NCI-H2107 (cell line): ENCODE results near the gene POLR1B.
"Not testable (repeated sequence)": the region's sequence is repeated elsewhere in the genome, so short reads cannot be mapped to it uniquely, and the experiment has no call there.

Source experiments
- DNase-seq: peaks from one replicate; lab custom pipeline; 2025; lab: John Stamatoyannopoulos, UW

Gene POLR1B

DNA sequence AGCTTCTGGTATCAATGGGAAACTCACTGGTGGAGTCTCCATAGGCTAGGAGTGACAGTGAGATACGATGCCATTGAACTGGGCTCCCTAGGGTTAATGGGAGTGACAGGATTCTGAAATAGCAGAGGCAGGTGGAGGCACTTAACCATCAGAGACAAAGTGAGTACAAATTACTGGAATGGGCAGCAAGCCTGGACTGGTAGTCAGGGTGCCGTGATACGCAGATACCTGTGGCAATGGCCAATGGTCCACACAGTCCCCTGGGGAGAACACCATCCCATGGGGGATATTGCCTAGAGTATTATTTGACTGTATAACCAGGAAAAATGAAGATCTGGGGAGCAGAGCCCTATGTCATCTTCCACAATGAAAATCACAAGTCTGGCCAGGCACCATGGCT, 59.5 kb downstream of the POLR1B start:
- DNase-seq = no peak

- no peak for DNase-seq
Measured at GRCh38 chr2:112602917-112603316, 60.7 kb downstream of the POLR1B start.

DNA sequence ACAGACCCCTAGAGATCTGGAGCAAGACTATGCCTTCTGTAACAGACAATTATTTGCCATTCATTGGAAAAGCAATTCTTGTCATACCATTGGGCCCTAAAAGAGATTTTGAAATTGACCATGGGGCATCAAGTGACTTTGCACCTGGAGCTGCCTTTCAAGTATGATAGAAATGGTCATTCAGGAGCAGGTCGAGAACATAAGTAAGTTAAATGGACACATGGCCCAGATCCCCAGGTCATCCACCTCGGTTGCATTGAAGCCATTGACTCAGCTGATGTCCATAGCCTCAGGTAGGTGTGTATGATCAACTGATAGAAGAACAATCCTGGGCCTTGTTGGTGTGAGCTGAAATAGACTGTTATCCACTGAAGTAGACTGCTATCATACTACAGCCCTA, 61.5 kb downstream of the POLR1B start:
- DNase-seq = no peak

DNA sequence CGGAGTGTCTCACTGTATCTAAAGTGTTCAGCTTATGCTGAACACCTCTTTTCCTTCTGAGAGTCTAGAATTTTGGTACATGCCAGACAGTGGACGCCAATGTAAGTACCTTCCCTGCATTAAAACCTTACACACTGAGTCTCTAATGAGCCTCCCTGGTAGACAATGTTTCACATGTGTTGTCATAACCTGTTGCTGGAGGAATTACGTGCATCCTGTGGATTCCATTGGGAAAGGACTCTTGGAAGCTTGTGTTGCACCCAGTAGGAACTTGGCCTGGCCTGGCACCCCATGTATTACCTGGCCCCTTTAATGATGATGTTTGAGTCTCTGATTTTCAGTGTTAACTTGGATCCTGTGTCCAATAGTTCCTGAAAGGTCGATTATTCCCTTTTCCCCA, 62.7 kb downstream of the POLR1B start:
- DNase-seq = no peak

DNA sequence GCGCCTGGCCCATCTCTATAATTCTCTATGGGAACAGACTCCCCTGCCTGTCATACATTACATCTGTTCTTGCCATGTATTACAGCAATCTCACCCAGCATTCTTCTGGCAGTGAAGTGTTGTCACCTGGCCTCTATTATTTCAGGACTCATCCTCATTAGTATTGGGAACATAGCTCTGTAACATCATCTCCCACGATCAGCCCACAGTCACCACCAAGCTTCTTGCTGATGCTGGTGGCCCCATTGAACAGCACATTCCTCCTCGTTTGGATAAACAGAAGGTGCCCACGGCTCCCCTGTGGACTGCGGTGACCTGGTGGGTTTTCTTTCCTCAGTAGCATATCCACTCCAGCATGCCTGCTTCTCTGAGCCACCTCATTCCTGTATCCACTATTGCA, 63.7 kb downstream of the POLR1B start:
- DNase-seq = no peak

DNA sequence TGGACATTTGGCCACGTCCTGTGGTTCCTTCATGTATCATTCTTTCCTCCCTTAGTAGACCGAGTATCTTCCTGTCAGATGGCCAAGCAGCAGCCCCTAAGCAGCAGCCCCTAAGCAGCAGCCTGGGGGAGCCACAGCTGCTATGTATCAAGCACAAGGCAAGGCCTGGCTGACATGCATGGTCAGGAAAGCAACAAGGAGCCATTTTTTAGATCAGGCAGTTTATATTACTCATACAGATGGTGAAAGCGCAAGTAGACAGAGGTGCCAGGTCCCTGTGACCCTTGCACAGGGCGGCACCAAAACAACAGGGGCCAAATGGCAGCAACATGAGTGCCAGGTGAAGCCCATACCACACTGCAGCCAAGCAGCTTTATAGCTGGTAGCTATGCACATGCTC, 64.3 kb downstream of the POLR1B start:
- no peak for DNase-seq

DNA sequence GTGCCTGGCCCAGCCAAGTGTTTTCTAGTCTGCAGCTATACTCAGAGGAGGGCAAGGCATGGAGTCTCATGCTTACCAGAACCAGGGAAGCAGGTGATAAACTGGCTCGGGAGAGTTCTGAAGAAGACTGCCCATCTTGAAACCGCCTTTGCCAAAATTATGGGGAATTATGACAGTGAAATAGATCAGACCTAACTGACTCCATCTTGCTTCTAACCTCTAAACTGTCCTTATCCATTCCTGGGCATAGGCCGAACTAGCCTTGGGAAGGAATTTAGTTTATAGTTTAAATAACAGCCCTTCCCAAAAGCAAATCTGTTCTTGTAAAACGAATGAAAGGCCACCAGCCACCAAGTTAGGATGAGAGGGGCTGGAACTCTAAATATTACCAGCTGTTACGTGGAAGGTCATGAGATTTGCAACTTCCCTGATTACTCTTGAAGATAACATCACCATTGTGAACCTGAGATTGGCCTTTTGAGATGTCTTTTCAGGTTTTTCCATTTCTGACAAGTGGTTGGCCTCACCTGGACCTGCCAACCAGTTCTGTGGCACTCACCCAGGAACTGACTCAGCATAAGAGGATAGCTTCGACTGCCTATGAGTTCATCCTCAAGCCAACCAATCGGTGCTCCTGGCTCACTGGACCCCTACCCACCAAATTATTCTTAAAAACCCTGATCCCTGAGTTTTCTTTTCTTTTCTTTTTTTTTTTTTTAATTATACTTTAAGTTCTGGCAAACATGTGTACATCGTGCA, 65.6 kb downstream of the POLR1B start:
- DNase-seq = no peak

- DNase-seq = not testable (repeated sequence)
Measured at GRCh38 chr2:112609320-112609719, 67.1 kb downstream of the POLR1B start.

DNA sequence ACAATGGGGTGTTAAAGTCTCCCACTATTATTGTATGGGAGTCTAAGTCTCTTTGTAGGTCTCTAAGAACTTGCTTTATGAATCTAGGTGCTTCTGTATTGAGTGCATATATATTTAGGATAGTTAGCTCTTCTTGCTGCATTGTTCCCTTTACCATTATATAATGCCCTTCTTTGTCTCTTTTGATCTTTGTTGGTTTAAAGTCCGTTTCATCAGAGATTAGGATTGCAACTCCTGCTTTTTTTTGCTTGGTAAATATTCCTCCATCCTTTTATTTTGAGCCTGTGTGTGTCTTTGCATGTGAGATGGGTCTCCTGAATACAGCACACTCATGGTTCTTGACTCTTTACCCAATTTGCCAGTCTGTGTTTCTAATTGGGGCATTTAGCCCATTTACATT, 70.0 kb downstream of the POLR1B start:
- DNase-seq = not testable (repeated sequence)

DNA sequence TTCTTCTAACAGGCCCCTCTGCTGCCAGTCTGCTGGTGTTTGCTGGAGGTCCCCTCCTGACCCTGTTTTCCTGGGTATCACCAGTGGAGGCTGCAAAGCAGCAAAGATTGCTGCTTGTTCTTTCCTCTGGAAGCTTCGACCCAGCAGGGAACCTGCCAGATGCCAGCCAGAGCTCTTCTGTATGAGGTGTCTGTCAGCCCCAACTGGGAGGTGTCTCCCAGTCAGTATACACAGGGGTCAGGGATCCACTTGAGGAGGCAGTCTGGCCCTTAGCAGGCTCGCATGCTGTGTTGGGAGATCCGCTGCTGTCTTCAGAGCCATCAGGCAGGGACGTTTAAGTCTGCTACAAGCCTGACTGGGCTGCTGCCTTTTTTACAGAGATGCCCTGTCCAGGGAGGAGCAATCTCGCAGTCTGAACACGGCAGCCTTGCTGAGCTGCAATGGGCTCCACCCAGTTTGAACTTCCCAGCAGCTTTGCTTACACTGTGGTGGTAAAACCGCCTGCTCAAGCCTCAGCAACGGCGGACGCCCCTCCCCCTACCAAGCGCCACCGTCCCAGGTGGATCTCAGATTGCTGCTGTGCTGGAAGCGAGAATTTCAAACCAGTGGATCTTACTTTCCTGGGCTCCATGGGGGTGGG, 72.1 kb downstream of the POLR1B start:
- DNase-seq = no peak

- no peak for DNase-seq
Measured at GRCh38 chr2:112615051-112615450, 72.8 kb downstream of the POLR1B start.

DNA sequence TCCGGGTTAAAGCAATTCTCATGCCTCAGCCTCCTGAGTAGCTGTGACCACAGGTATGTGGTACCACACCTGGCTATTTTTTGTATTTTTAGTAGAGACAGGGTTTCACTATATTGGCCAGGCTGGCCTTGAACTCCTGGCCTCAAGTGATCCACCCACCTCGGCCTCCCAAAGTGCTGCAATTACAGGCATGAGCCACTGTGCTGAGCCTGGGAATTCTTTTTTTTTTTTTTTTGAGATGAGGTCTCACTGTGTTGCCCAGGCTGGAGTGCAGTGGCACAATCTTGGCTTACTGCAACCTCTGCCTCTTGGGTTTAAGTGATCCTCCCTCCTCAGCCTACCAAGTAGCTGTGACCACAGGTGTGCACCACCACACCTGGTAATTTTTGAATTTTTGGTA, 73.5 kb downstream of the POLR1B start:
- DNase-seq = not testable (repeated sequence)

DNA sequence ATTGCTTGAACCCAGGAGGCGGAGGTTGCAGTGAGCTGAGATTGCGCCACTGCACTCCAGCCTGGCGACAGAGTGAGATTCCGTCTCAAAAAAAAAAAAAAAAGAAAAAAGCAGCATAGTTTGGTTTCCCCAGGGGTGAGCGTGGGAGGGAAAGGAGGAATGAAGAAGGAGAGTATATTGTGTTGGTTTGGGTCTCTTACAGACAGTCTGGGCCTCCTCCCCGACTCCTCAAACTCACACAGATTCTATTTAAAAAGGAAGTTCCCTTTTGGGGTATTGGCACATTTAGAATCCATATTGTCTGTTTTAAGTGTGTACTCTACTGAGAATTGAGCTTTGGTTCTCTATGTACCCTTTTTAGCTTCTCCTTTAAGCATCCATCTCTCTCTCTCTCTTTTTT, 76.1 kb downstream of the POLR1B start:
- DNase-seq = no peak

DNA sequence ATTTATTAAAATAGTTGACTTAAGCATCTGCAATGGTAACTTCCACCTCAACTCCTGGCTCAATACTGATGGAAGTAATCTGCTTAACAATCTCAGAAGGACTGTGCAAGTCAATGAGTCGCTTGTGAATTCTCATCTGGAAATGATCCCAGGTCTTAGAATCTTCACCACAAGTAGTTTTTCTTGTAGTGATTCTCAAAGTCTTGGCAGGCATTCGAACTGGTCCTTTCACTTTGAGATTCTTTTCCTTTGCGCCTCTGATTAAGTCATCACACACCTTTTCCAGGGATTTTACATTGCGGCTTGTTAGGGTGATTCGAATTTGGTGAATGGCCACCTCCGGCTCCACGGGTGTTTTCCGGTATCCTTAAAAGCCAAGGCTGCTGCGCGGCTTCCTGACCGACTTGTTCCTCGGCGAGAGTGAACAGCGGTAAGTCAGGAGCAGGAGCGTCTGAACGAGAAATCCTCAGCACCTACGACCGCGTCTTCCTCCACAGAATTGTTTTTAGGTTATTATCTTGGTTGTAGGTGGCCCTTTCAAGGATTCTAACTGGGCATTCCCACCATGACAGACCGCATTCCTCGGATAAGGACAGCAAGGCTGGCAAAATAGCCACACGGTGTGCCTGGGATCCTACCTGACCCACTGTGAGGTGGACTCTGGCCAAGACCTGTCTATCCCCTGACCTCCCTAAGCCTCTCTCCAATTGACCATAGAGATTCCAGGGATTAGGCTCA, 79.7 kb downstream of the POLR1B start:
- DNase-seq = no peak

- DNase-seq = no peak
Measured at GRCh38 chr2:112622528-112622849, 80.2 kb downstream of the POLR1B start.

DNA sequence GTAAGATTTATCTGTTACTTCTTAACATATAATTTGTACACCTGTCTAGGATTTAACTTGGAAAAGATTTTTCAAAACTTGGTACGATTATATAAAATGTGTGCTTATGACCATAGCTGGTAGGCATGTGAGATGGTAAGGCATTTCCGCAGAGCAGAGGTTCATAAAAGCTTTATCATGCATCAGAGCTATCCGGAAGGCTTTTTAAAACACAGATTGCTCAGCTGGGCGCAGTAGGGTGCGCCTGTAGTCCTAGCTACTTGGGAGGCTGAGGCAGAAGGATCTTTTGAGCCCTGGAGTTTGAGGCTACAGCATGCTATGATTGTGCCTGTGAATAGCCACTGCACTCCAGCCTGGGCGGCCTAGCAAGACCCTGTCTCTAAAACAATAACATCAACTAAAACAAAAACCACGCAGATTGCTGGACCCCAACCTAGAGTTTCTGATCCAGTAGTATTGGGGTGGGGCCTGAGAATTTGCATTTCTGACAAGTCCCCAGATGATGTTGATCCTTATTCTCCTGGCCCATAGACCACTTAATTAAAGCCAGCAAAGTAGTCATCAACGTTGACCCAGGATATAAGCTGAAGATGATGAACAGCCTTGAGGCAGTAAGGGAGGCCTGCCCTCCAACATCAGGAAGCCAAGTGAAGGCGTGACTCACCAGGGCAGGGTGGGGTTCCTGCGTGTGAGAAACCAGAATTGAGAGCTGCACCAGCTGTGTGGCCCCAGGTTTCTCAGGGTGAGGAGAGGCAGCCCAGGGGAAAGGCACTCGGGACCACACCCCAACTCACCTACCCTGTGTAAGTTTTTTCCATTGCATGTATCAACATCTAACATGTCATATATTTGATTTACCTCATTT, 81.9 kb downstream of the POLR1B start:
- no peak for DNase-seq

- DNase-seq = no peak
Measured at GRCh38 chr2:112625474-112626114, 83.3 kb downstream of the POLR1B start.

DNA sequence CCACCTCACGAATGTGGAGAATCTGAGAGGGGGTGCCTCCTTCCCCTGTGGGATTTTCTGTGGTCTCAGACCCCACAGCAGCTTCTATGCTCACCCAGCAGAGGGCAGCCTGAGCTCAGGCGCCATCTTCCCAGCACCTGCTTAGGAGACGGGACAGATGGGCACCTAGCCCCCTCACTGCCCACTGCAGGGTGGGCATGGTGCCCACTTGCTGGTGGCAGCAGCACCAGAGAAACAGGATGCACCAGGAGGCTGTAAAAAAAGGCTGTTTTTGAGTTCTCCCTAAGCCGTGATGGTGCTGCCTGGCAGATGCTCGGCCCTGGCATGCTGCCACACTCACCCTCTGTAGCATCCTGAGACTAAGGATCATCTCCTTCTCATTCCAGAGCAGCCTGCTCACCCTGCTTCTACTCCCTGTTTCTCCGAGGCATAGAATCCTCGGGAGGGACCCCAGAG, 84.4 kb downstream of the POLR1B start:
- no peak for DNase-seq
